Measurements from ENCODE around the gene NKD2.

- TF ChIP-seq SUZ12 (IDR thresholded peaks at IDR 0.05; ENCODE audit: extremely low read depth, insufficient read depth, insufficient read length) (no peak), ZNF274 (IDR thresholded peaks at IDR 0.05; ENCODE audit: low read depth, low read length) (no peak), YY1 (IDR thresholded peaks at IDR 0.05; ENCODE audit: insufficient read depth, insufficient read length) (no peak)
Measured at GRCh38 chr5:1015507-1015906, 6.9 kb downstream of the NKD2 start.
